HG02678 (cell line): ENCODE data around the gene CCDC17.
"Not testable (repeated sequence)": the region's sequence is repeated elsewhere in the genome, so short reads cannot be mapped to it uniquely, and the experiment has no call there.

ENCODE experiments used
- ATAC-seq: cut with Tn5 transposase; IDR thresholded peaks from one replicate; pipeline ENCODE4 v1.9.1; 2021; ENCODE audit warnings: mild to moderate bottlenecking, moderate library complexity; ENCODE audit not compliant: unreplicated experiment

Gene CCDC17

GRCh38 chr1:45622524-45623394 is 1.1 kb downstream of the CCDC17 start:
- no peak for ATAC-seq

GRCh38 chr1:45621895-45622523 is 1.8 kb downstream of the CCDC17 start:
- no peak for ATAC-seq

- ATAC-seq, result no peak
These were observed 2.4 kb downstream of the CCDC17 start for GRCh38 chr1:45621501-45621836.

GRCh38 chr1:45620588-45621500 is 3.0 kb downstream of the CCDC17 start:
- ATAC-seq, result no peak

- ATAC-seq, result no peak
These were observed 4.5 kb downstream of the CCDC17 start for GRCh38 chr1:45619149-45619921.

- ATAC-seq, result no peak
These were observed 6.2 kb downstream of the CCDC17 start for GRCh38 chr1:45617618-45618017.

- ATAC-seq, result no peak
These were observed 8.0 kb downstream of the CCDC17 start for GRCh38 chr1:45615885-45616284.

- no peak for ATAC-seq
These were observed 10.8 kb downstream of the CCDC17 start for GRCh38 chr1:45612941-45613579.

GRCh38 chr1:45610589-45611226 is 13.1 kb downstream of the CCDC17 start:
- ATAC-seq, result no peak

- ATAC-seq, result no peak
These were observed 15.4 kb downstream of the CCDC17 start for GRCh38 chr1:45608175-45609156.

GRCh38 chr1:45607404-45608074 is 16.3 kb downstream of the CCDC17 start:
- ATAC-seq, result no peak

- ATAC-seq, result no peak
These were observed 19.6 kb downstream of the CCDC17 start for GRCh38 chr1:45604239-45604638.

- not testable (repeated sequence) for ATAC-seq
These were observed 27.1 kb downstream of the CCDC17 start for GRCh38 chr1:45596765-45597164.

- ATAC-seq, result no peak
These were observed 29.4 kb downstream of the CCDC17 start for GRCh38 chr1:45594412-45594811.

- ATAC-seq, result no peak
These were observed 34.0 kb downstream of the CCDC17 start for GRCh38 chr1:45589861-45590260.

- ATAC-seq, result no peak
These were observed 37.1 kb downstream of the CCDC17 start for GRCh38 chr1:45586769-45587168.

GRCh38 chr1:45585496-45586075 is 38.3 kb downstream of the CCDC17 start:
- ATAC-seq, result no peak

GRCh38 chr1:45585110-45585426 is 38.8 kb downstream of the CCDC17 start:
- no peak for ATAC-seq
